Duodenal mucosa (tissue), 2 donors: ENCODE results near the gene SLC38A10.

Experiments
- H3K27ac ChIP-seq: one replicate; pipeline ENCODE4 v1.7.0; 2013; ENCODE audit warnings: low read depth, low read length
- H3K27me3 ChIP-seq, 2 donors: one replicate each; pipeline ENCODE4 v1.7.0; 2013; ENCODE audit warnings: low read length in 2 of 2, control low read depth in 1 of 2; ENCODE audit not compliant: insufficient read depth in 2 of 2, control insufficient read depth in 1 of 2
- H3K36me3 ChIP-seq, 2 donors: one replicate each; pipeline ENCODE4 v1.7.0; 2013; ENCODE audit warnings: low read length in 2 of 2, control low read depth in 1 of 2; ENCODE audit not compliant: insufficient read depth in 2 of 2, control insufficient read depth in 1 of 2
- H3K4me1 ChIP-seq, 2 donors: one replicate each; pipeline ENCODE4 v1.7.0; 2013; ENCODE audit warnings: low read length in 2 of 2, control low read depth in 1 of 2; ENCODE audit not compliant: insufficient read depth in 2 of 2, control insufficient read depth in 1 of 2
- H3K4me3 ChIP-seq, 2 donors: one replicate each; pipeline ENCODE4 v1.7.0; 2013; ENCODE audit warnings: low read length in 2 of 2, low read depth in 1 of 2
- H3K9ac ChIP-seq, 2 donors: one replicate each; pipeline ENCODE4 v1.7.0; 2013; ENCODE audit warnings: low read length in 2 of 2, low read depth in 1 of 2
- H3K9me3 ChIP-seq, 2 donors: one replicate each; pipeline ENCODE4 v1.7.0; 2013; ENCODE audit warnings: low read length in 2 of 2, control low read depth in 1 of 2; ENCODE audit not compliant: control insufficient read depth in 1 of 2

Gene SLC38A10

GRCh38 chr17:81247339-81247990, 47.6 kb downstream of the SLC38A10 start:
- Histone ChIP-seq H3K27me3 (no peaks in the 10 kb centered on the region), H3K9ac (no peak overlapping the region)

DNA sequence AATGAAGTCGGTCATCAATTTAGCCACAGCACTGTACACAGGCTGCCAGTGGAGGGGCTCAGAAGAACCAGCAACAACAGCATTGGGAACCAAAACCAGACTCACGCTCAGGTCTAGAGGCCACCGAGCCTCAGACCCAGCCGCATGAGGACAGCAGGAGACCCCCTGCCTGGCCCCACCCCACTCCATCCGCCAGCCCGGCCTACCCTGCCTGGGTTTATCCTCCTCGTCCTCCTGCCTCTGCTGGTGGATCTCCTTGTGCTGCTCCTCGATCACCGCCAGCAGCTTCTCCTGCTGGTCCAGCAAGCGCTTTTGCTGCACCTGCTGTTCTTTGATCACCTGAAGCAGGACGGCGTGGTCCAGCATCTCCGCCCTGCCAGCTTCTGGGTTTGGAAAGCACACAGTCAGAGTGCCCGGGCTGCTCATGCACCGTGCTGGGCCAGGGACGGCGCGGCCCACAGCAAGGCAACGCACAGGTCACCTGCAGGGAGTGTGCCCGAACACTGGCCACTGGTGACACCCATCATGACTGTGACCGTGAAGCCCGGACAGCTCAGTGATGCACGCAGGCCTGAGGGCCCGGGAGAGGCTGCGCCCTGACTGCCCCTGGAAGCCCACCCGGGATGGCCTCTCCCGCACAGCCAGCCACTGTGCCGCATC, 48.3 kb downstream of the SLC38A10 start:
- Histone ChIP-seq H3K4me3 (no peak overlapping the region), H3K4me1 (peaks cover 18 to 20% of the 10 kb centered on the region in 2 donors), H3K9ac (no peak overlapping the region), H3K27me3 (no peaks in the 10 kb centered on the region), H3K36me3 (peaks cover 18 to 31% of the 10 kb centered on the region in 2 donors), H3K9me3 (no peaks in the 10 kb centered on the region), H3K27ac (no peak overlapping the region)

More at GRCh38 chr17:81247339-81247990, 47.6 kb downstream of the SLC38A10 start:
- H3K4me1 ChIP-seq = peaks cover 24 to 26% of the 10 kb centered on the region in 2 donors
- H3K9me3 ChIP-seq = no peaks in the 10 kb centered on the region
- H3K27ac ChIP-seq = no peak overlapping the region
- H3K36me3 ChIP-seq = peaks cover 21 to 37% of the 10 kb centered on the region in 2 donors
- H3K4me3 ChIP-seq = no peak overlapping the region

GRCh38 chr17:81246343-81246670, 48.8 kb downstream of the SLC38A10 start:
- H3K4me3 ChIP-seq = no peak overlapping the region
- no peaks in the 10 kb centered on the region for H3K27me3 ChIP-seq
- H3K9ac ChIP-seq = no peak overlapping the region
- H3K36me3 ChIP-seq = peaks cover 13 to 30% of the 10 kb centered on the region in 2 donors
- H3K9me3 ChIP-seq = no peaks in the 10 kb centered on the region
- peaks cover 13 to 15% of the 10 kb centered on the region in 2 donors for H3K4me1 ChIP-seq
- H3K27ac ChIP-seq = no peak overlapping the region

DNA sequence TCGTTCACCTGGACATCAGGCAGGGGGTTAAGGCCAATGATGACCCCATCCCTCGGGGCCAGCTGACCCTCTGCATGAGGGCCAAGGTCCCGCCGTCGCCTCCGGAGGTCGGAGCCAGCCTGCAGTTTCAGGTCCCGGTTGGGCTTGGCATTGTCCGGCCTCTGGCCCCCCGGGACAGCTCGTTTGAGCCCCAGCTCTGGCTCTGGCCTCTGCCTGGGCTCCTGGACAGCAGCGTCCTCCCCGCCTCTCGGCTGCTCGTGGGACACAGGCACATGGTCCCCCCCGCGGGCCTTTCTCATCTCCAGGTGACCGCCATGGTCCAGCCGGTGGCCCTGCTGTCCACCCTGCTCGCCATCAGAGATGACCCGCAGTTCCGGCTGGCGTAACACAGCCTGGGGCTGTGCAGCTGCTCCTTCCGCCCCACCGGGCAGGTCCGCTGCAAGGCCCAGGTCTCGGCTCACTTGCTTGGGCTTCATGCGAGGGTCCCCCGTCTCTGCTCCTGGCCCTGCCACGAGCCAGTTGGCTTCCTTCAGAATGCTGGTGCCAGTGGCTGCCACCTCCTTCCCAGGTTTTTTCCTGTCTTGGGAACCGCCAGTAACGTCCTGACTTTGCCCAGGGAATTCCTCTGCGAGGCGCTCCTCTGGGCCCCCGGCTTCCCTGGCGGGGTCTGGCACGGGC, 49.3 kb downstream of the SLC38A10 start:
- no peaks in the 10 kb centered on the region for H3K27me3 ChIP-seq
- H3K4me3 ChIP-seq = no peak overlapping the region
- no peak overlapping the region for H3K9ac ChIP-seq
- peaks cover 13 to 29% of the 10 kb centered on the region in 2 donors for H3K36me3 ChIP-seq
- H3K9me3 ChIP-seq = no peaks in the 10 kb centered on the region
- peaks cover 8 to 13% of the 10 kb centered on the region in 2 donors for H3K4me1 ChIP-seq
- H3K27ac ChIP-seq = no peak overlapping the region

- no peaks in the 10 kb centered on the region for H3K27me3 ChIP-seq
- H3K4me1 ChIP-seq = peaks cover 5 to 11% of the 10 kb centered on the region in 2 donors
- H3K36me3 ChIP-seq = peaks cover 13 to 26% of the 10 kb centered on the region in 2 donors
- H3K9me3 ChIP-seq = no peaks in the 10 kb centered on the region
- H3K9ac ChIP-seq = no peak overlapping the region
- no peak overlapping the region for H3K27ac ChIP-seq
- H3K4me3 ChIP-seq = no peak overlapping the region
Observed at GRCh38 chr17:81245024-81245664, 50.0 kb downstream of the SLC38A10 start.

DNA sequence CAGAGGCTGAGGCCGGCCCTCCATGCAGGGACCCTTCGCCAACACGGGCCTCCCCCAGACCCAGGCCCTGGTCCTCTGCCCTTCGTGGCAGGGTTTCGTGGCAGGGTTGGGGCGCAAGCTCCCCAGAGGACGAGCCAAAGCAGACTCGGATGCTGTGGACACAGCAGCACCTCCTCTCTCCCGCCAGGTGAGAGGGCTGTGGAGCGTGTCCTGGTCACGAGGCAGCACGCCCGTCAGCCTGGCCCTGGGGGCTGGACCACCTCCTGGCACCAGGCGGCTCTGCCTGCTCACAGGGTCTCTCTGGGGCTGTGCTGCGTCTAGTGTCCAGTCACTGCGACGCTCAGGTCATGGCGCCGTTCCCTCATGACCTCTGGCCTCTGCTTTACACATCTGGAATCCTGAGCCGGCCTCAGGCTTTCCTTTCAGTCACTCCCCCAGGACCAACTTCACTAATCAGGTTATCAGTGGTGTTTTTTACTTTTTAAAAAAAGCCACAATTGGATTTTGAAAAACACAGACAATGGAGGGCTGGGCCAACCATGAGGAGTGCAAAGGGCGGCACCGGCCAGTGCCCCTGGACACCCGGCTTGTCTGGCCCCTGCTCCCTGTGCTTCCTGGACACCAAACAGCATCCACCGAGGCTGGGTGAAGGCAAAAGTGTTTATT, 50.6 kb downstream of the SLC38A10 start:
- Histone ChIP-seq H3K4me3 (no peak overlapping the region), H3K4me1 (peaks cover 8 to 12% of the 10 kb centered on the region in 2 donors), H3K9me3 (no peaks in the 10 kb centered on the region), H3K9ac (no peak overlapping the region), H3K27me3 (no peaks in the 10 kb centered on the region), H3K36me3 (peaks cover 9 to 19% of the 10 kb centered on the region in 2 donors), H3K27ac (no peak overlapping the region)

DNA sequence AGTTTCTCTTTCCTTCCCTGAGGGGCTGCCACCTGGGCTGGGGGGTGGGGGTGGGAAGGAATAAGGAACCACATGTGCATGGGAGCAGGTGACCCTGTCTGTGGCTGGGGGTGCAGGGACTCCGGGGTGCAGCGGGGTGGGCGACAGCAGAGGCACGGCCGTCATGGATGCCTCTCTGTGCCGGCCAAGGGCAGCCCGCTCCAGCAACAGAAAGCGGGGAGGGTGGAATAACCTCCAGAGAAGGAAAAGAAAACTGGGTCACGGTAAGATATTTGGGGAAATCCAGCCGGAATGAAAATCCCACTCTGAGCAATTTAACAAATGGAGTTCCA, 51.8 kb downstream of the SLC38A10 start:
- H3K4me3 ChIP-seq = no peak overlapping the region
- peaks cover 7 to 17% of the 10 kb centered on the region in 2 donors for H3K36me3 ChIP-seq
- H3K9me3 ChIP-seq = no peaks in the 10 kb centered on the region
- H3K27ac ChIP-seq = no peak overlapping the region
- no peaks in the 10 kb centered on the region for H3K27me3 ChIP-seq
- no peak overlapping the region for H3K9ac ChIP-seq
- H3K4me1 ChIP-seq = peaks cover 10 to 12% of the 10 kb centered on the region in 2 donors

DNA sequence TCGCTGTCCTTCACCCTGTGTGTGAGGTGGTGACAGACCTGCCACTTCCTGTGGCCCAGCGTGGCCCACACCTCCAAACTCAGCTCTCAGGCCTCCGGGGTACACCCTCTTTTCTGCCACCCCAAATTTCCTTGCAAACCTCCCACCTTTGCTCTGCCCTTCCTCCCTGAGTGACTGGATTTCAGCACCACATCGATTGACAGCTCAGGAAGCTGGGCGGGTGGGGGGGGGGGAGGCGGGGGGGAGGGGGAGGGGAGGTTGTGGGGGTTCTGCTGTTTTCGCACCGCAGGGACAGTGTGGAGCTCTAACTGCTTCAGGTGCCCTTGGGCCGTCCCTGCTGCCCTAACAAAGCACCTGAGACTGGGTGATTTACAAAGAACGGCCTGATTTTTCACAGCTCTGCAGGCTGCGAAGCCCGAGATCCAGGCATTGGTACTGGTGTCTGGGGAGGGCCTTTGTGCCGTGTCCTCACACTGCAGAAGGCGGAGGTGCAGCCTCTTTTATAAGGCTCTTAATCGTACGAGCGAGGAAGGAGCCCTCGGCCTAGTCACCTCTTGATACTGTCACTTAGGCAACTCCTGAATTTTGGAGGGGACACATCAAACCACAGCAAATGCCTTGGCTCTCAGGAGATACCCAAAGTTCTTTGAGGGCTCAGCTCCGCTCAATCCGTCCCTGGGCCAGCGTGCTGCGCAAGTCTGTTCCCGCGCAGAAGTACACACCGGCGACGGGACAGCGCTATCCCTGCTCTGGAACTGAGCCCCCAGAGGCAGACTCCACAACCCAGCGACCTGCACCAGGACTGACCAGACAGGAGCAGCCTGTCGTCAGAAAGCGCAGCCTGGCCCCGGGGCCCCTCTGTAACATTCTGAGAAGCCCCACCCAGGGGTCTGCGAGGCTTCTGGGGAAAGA, 52.4 kb downstream of the SLC38A10 start:
- no peaks in the 10 kb centered on the region for H3K9me3 ChIP-seq
- no peak overlapping the region for H3K9ac ChIP-seq
- peaks cover 17% of the 10 kb centered on the region in 2 donors for H3K4me1 ChIP-seq
- H3K27me3 ChIP-seq = no peaks in the 10 kb centered on the region
- no peak overlapping the region for H3K4me3 ChIP-seq
- peaks cover 7 to 17% of the 10 kb centered on the region in 2 donors for H3K36me3 ChIP-seq
- no peak overlapping the region for H3K27ac ChIP-seq

DNA sequence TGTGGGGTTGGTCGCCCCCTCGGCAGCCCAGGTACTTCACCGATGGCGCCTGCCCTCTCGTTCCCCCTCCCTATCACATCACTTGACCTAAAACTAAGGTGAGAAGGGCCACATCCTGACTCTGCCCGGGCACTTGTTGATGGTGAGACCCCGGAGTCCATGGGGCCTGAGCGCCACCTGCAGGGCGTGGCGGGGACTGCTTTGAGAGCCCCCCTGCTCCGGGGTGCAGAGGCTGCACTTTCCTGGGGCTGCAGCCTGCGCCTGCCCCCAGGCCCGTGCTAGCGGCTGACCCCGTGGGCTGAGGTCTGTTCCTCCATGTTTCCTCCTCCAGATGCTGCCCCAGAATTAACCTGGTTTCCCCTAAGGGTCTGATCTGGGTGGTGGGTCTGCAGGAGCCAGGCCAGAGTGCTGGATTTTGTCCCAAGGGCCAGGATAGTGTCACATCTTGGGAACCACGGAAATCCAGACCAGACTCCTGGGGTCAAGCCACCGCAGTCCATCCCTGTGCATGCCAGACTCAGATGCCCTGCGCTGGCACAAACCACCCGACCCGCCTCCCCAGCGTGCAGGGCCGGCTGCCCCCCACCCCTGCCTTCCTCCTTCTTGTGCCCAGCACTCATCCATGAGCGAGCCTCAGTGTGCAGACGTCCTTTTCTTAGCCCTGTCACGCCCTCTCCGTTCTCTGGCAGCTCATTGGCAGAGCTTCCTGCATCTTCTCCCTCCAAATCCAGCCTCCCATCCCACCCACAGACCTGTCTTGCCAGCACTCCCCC, 53.3 kb downstream of the SLC38A10 start:
- H3K9me3 ChIP-seq = no peaks in the 10 kb centered on the region
- H3K27me3 ChIP-seq = no peaks in the 10 kb centered on the region
- peaks cover 22 to 24% of the 10 kb centered on the region in 2 donors for H3K4me1 ChIP-seq
- no peak overlapping the region for H3K9ac ChIP-seq
- H3K36me3 ChIP-seq = peaks cover 7 to 14% of the 10 kb centered on the region in 2 donors
- no peak overlapping the region for H3K4me3 ChIP-seq
- H3K27ac ChIP-seq = no peak overlapping the region
